ENCODE measurements around the gene PLPPR3.

GRCh38 chr19:788686-788982, 33.1 kb downstream of the PLPPR3 start:
- TF ChIP-seq SPI1 (IDR thresholded peaks at IDR 0.05; ENCODE audit: borderline replicate concordance, insufficient read depth, low read depth, low read length): no peak
- TF ChIP-seq, protein P1, sequence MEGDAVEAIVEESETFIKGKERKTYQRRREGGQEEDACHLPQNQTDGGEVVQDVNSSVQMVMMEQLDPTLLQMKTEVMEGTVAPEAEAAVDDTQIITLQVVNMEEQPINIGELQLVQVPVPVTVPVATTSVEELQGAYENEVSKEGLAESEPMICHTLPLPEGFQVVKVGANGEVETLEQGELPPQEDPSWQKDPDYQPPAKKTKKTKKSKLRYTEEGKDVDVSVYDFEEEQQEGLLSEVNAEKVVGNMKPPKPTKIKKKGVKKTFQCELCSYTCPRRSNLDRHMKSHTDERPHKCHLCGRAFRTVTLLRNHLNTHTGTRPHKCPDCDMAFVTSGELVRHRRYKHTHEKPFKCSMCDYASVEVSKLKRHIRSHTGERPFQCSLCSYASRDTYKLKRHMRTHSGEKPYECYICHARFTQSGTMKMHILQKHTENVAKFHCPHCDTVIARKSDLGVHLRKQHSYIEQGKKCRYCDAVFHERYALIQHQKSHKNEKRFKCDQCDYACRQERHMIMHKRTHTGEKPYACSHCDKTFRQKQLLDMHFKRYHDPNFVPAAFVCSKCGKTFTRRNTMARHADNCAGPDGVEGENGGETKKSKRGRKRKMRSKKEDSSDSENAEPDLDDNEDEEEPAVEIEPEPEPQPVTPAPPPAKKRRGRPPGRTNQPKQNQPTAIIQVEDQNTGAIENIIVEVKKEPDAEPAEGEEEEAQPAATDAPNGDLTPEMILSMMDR (IDR thresholded peaks at IDR 0.05 in 2 of 3, conservative IDR thresholded peaks at IDR 0.05 in 1 of 3; ENCODE audit: control insufficient read depth in 2 of 3, extremely low read depth in 1 of 3, insufficient read depth in 1 of 3, low read depth in 3 of 3, low read length in 3 of 3): no peak
- TF ChIP-seq NR2C2 (IDR thresholded peaks at IDR 0.05; ENCODE audit: borderline replicate concordance, control insufficient read depth, insufficient read length, low read depth): no peak
- TF ChIP-seq RELB (IDR thresholded peaks at IDR 0.05; ENCODE audit: low read depth): no peak
- no peak for TF ChIP-seq TAF1 (IDR thresholded peaks at IDR 0.05; ENCODE audit: borderline replicate concordance, low read depth, low read length)
- TF ChIP-seq POLR2AphosphoS2 (IDR thresholded peaks at IDR 0.05; ENCODE audit: low read depth, low read length): no peak
- no peak for TF ChIP-seq IKZF1 (conservative IDR thresholded peaks at IDR 0.05)
- TF ChIP-seq HDAC6 (IDR thresholded peaks at IDR 0.05; ENCODE audit: unreplicated experiment): no peak
- TF ChIP-seq SMC3 (IDR thresholded peaks at IDR 0.05; ENCODE audit: borderline replicate concordance, low read length): no peak
- TF ChIP-seq POLR2A (IDR thresholded peaks at IDR 0.05; ENCODE audit: low read depth, low read length): no peak
- TF ChIP-seq SREBF2 (IDR thresholded peaks at IDR 0.05; ENCODE audit: low read length): no peak

All from GM12878 (cell line).